Measurements from ENCODE around the gene DUSP8. TPM values are rescaled to one million over a fixed set of nuclear protein-coding genes. Genes with fewer than 3 reads are reported as not detected.
"Not testable (repeated sequence)": the region's sequence is repeated elsewhere in the genome, so short reads cannot be mapped to it uniquely, and the experiment has no call there.

DUSP8 gene
- total RNA-seq, 1 experiment from 2014 or later, result 2.4 TPM

DNA sequence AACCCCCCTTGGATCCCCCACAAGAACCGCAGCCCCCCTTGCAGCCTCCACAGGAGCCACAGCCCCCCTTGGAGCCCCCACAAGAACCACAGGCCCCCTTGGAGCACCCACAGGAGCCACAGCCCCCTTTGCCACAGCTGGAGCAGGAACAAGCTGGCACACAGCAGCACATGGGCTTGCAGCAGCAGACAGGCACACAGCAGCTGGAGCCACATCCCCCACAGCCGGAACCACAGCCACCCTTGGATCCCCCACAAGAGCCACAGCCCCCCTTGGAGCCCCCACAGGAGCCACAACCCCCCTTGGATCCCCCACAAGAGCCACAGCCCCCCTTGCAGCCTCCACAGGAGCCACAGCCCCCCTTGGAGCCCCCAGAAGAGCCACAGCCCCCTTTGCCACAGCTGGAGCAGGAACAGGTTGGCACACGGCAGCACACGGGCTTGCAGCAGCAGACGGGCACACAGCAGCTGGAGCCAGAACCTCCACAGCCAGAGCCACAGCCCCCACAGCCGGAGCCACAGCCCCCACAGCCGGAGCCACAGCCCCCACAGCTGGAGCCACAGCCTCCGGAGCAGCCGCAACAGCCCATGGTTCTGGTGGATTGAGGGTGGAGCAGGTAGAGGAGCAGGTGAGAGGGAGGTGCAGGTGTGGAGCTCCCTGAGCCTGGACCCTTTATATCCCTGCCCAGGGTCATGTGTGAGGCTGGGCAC is 12.7 kb upstream of the DUSP8 start, which contains the start of gene KRTAP5-1:
TSS of gene KRTAP5-1 (minus strand) at position 623 of the 710 bp plus-strand sequence. CDS start at position 589, 34 bp downstream.
- H3K36me3 Mint-ChIP-seq; POLR2A ChIA-PET; ATAC-seq; DNase-seq (ENCODE audit: low spot score); H3K27ac Mint-ChIP-seq; H3K4me3 Mint-ChIP-seq; H3K4me1 Mint-ChIP-seq; H3K9me3 Mint-ChIP-seq: not testable (repeated sequence)
- H3K27me3 Mint-ChIP-seq (ENCODE audit: low read depth), result peaks cover 30% of the 10 kb centered on the region
- CTCF ChIA-PET, result interaction anchor here (0.8 to 1.0 kb wide), 2 partner anchors 10 to 11 kb away, joined by 3 to 6 read pairs; no protein-coding TSS in a partner anchor

DNA sequence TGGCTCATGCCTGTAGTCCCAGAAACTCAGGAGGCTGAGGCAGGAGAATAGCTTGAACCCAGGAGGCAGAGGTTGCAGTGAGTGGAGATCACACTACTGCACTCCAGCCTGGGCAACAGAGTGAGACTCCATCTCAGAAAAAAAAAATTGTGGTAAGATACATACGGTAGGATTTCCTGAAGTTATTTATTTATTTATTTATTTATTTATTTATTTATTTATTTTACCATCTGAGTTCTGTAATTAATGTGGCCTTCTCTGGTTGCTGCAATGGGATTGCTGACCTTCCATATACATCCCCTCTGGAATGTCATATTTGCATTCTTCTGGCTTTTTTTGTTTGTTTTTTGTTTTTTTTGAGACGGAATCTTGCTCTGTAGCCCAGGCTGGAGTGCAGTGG is 10.8 kb upstream of the DUSP8 start:
- H3K27ac Mint-ChIP-seq; H3K4me1 Mint-ChIP-seq; H3K4me3 Mint-ChIP-seq; H3K36me3 Mint-ChIP-seq; ATAC-seq; DNase-seq (ENCODE audit: low spot score); POLR2A ChIA-PET: not testable (repeated sequence)
- CTCF ChIA-PET, result interaction anchor here (1.3 to 1.8 kb wide), 4 partner anchors 9 to 36 kb away, joined by 3 to 14 read pairs (median 6); no protein-coding TSS in a partner anchor
- peaks cover 29% of the 10 kb centered on the region for H3K27me3 Mint-ChIP-seq (ENCODE audit: low read depth)
- peaks cover 13% of the 10 kb centered on the region for H3K9me3 Mint-ChIP-seq

DNA sequence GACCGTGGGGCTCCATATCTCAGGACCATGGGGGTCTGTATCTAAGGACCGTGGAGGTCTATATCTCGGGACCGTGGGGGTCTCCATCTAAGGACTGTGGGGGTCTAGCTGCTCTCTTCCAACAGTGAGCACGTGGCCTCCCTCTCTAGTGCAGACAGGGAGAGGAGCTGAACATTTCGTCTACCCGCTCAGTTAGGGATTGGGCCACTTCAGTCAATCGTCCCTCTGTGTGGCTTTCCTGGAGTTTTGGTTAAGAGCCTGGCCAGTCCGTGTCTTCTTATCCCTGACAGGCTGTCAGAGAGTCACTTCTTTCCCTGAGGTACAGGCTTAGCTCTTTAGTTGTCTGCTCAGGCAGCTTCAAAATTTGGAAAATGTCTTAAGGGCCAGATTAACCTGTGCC is 9.9 kb upstream of the DUSP8 start:
- Mint-ChIP-seq H3K9me3 (peaks cover 13% of the 10 kb centered on the region), H3K4me3 (no peak overlapping the region), H3K27me3 (ENCODE audit: low read depth) (peaks cover 29% of the 10 kb centered on the region), H3K27ac (no peak overlapping the region), H3K36me3 (peaks cover 3% of the 10 kb centered on the region; the same call in 1 of the 2 replicates), H3K4me1 (no peaks in the 10 kb centered on the region)
- ATAC-seq, result no peak
- POLR2A ChIA-PET, result no interaction called here
- CTCF ChIA-PET, result interaction anchor here (0.7 to 1.8 kb wide), 4 partner anchors 8 to 71 kb away, joined by 3 to 14 read pairs (median 6); no protein-coding TSS in a partner anchor
- no peak for DNase-seq (ENCODE audit: low spot score)
- TF ChIP-seq, protein P1, sequence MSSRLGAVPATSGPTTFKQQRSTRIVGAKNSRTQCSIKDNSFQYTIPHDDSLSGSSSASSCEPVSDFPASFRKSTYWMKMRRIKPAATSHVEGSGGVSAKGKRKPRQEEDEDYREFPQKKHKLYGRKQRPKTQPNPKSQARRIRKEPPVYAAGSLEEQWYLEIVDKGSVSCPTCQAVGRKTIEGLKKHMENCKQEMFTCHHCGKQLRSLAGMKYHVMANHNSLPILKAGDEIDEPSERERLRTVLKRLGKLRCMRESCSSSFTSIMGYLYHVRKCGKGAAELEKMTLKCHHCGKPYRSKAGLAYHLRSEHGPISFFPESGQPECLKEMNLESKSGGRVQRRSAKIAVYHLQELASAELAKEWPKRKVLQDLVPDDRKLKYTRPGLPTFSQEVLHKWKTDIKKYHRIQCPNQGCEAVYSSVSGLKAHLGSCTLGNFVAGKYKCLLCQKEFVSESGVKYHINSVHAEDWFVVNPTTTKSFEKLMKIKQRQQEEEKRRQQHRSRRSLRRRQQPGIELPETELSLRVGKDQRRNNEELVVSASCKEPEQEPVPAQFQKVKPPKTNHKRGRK (CRISPR knock-in tag; IDR thresholded peaks at IDR 0.05; ENCODE audit: borderline replicate concordance), result no peak
- TF ChIP-seq, protein P2, sequence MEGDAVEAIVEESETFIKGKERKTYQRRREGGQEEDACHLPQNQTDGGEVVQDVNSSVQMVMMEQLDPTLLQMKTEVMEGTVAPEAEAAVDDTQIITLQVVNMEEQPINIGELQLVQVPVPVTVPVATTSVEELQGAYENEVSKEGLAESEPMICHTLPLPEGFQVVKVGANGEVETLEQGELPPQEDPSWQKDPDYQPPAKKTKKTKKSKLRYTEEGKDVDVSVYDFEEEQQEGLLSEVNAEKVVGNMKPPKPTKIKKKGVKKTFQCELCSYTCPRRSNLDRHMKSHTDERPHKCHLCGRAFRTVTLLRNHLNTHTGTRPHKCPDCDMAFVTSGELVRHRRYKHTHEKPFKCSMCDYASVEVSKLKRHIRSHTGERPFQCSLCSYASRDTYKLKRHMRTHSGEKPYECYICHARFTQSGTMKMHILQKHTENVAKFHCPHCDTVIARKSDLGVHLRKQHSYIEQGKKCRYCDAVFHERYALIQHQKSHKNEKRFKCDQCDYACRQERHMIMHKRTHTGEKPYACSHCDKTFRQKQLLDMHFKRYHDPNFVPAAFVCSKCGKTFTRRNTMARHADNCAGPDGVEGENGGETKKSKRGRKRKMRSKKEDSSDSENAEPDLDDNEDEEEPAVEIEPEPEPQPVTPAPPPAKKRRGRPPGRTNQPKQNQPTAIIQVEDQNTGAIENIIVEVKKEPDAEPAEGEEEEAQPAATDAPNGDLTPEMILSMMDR (IDR thresholded peaks at IDR 0.05), result no peak
- TF ChIP-seq HMGA2 (CRISPR knock-in tag; IDR thresholded peaks at IDR 0.05) (no peak), ATF1 (CRISPR knock-in tag; IDR thresholded peaks at IDR 0.05) (no peak), NFATC4 (CRISPR knock-in tag; IDR thresholded peaks at IDR 0.05) (no peak), KAT7 (CRISPR knock-in tag; IDR thresholded peaks at IDR 0.05; ENCODE audit: borderline replicate concordance) (no peak), IRF2 (CRISPR knock-in tag; IDR thresholded peaks at IDR 0.05; ENCODE audit: borderline replicate concordance, low read depth) (no peak), NR2C2 (CRISPR knock-in tag; IDR thresholded peaks at IDR 0.05) (no peak), ZNF317 (CRISPR knock-in tag; IDR thresholded peaks at IDR 0.05; ENCODE audit: borderline replicate concordance, low read depth) (no peak), SMAD4 (CRISPR knock-in tag; IDR thresholded peaks at IDR 0.05) (no peak)
- TF ChIP-seq, protein P3, sequence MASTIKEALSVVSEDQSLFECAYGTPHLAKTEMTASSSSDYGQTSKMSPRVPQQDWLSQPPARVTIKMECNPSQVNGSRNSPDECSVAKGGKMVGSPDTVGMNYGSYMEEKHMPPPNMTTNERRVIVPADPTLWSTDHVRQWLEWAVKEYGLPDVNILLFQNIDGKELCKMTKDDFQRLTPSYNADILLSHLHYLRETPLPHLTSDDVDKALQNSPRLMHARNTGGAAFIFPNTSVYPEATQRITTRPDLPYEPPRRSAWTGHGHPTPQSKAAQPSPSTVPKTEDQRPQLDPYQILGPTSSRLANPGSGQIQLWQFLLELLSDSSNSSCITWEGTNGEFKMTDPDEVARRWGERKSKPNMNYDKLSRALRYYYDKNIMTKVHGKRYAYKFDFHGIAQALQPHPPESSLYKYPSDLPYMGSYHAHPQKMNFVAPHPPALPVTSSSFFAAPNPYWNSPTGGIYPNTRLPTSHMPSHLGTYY (CRISPR knock-in tag; IDR thresholded peaks at IDR 0.05), result no peak
- TF ChIP-seq, protein P4, sequence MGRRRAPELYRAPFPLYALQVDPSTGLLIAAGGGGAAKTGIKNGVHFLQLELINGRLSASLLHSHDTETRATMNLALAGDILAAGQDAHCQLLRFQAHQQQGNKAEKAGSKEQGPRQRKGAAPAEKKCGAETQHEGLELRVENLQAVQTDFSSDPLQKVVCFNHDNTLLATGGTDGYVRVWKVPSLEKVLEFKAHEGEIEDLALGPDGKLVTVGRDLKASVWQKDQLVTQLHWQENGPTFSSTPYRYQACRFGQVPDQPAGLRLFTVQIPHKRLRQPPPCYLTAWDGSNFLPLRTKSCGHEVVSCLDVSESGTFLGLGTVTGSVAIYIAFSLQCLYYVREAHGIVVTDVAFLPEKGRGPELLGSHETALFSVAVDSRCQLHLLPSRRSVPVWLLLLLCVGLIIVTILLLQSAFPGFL (CRISPR knock-in tag; IDR thresholded peaks at IDR 0.05; ENCODE audit: borderline replicate concordance), result no peak
- TF ChIP-seq, protein P5, sequence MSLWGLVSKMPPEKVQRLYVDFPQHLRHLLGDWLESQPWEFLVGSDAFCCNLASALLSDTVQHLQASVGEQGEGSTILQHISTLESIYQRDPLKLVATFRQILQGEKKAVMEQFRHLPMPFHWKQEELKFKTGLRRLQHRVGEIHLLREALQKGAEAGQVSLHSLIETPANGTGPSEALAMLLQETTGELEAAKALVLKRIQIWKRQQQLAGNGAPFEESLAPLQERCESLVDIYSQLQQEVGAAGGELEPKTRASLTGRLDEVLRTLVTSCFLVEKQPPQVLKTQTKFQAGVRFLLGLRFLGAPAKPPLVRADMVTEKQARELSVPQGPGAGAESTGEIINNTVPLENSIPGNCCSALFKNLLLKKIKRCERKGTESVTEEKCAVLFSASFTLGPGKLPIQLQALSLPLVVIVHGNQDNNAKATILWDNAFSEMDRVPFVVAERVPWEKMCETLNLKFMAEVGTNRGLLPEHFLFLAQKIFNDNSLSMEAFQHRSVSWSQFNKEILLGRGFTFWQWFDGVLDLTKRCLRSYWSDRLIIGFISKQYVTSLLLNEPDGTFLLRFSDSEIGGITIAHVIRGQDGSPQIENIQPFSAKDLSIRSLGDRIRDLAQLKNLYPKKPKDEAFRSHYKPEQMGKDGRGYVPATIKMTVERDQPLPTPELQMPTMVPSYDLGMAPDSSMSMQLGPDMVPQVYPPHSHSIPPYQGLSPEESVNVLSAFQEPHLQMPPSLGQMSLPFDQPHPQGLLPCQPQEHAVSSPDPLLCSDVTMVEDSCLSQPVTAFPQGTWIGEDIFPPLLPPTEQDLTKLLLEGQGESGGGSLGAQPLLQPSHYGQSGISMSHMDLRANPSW (CRISPR knock-in tag; conservative IDR thresholded peaks at IDR 0.05; ENCODE audit: low read depth), result no peak
- TF ChIP-seq, protein P6, sequence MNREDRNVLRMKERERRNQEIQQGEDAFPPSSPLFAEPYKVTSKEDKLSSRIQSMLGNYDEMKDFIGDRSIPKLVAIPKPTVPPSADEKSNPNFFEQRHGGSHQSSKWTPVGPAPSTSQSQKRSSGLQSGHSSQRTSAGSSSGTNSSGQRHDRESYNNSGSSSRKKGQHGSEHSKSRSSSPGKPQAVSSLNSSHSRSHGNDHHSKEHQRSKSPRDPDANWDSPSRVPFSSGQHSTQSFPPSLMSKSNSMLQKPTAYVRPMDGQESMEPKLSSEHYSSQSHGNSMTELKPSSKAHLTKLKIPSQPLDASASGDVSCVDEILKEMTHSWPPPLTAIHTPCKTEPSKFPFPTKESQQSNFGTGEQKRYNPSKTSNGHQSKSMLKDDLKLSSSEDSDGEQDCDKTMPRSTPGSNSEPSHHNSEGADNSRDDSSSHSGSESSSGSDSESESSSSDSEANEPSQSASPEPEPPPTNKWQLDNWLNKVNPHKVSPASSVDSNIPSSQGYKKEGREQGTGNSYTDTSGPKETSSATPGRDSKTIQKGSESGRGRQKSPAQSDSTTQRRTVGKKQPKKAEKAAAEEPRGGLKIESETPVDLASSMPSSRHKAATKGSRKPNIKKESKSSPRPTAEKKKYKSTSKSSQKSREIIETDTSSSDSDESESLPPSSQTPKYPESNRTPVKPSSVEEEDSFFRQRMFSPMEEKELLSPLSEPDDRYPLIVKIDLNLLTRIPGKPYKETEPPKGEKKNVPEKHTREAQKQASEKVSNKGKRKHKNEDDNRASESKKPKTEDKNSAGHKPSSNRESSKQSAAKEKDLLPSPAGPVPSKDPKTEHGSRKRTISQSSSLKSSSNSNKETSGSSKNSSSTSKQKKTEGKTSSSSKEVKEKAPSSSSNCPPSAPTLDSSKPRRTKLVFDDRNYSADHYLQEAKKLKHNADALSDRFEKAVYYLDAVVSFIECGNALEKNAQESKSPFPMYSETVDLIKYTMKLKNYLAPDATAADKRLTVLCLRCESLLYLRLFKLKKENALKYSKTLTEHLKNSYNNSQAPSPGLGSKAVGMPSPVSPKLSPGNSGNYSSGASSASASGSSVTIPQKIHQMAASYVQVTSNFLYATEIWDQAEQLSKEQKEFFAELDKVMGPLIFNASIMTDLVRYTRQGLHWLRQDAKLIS (CRISPR knock-in tag; IDR thresholded peaks at IDR 0.05; ENCODE audit: borderline replicate concordance), result no peak
- TF ChIP-seq, protein P7, sequence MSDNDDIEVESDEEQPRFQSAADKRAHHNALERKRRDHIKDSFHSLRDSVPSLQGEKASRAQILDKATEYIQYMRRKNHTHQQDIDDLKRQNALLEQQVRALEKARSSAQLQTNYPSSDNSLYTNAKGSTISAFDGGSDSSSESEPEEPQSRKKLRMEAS (CRISPR knock-in tag; IDR thresholded peaks at IDR 0.05), result no peak

Measured in WTC11 (cell line).